Heart left ventricle (tissue), 16 donors: ENCODE measurements around the gene PDZD11. TPM values are rescaled to one million over a fixed set of nuclear protein-coding genes. Genes with fewer than 3 reads are reported as not detected.

Source experiments
- ATAC-seq, 4 donors: fragments of 200-7000 bp; cut with Tn5 transposase; one replicate each; pipeline ENCODE4 v1.9.1; 2020 to 2022; ENCODE audit warnings: moderate library complexity in 4 of 4, mild to moderate bottlenecking in 3 of 4, moderate number of reproducible peaks in 1 of 4
- DNase-seq, 5 donors: peaks; one replicate each; pipeline ENCODE4 v3.0.0-alpha.2; 2020
- H3K27ac ChIP-seq, 12 donors: fragments of 200-600 bp; sonication (generic) in 4 of 12; one replicate each; pipeline versions ENCODE4 v1.5.0 to v1.8.0; 2016 to 2022; ENCODE audit warnings: mild to moderate bottlenecking in 2 of 12
- H3K27me3 ChIP-seq, 9 donors: fragments of 200-600 bp; sonication (generic) in 2 of 9; one replicate each; pipeline versions ENCODE4 v1.5.1 to v1.8.0; 2016 to 2022; ENCODE audit warnings: mild to moderate bottlenecking in 3 of 9
- H3K36me3 ChIP-seq, 9 donors: fragments of 200-600 bp; sonication (generic) in 2 of 9; one replicate each; pipeline versions ENCODE4 v1.5.0 to v1.8.0; 2018 to 2022; ENCODE audit warnings: mild to moderate bottlenecking in 2 of 9
- H3K4me1 ChIP-seq, 12 donors: fragments of 200-600 bp; sonication (generic) in 4 of 12; one replicate each; pipeline versions ENCODE4 v1.5.0 to v1.8.0; 2016 to 2022; ENCODE audit warnings: mild to moderate bottlenecking in 3 of 12
- H3K4me3 ChIP-seq, 12 donors: fragments of 200-600 bp; sonication (generic) in 4 of 12; one replicate each; pipeline versions ENCODE4 v1.5.0 to v1.8.0; 2017 to 2022; ENCODE audit warnings: mild to moderate bottlenecking in 9 of 12, moderate library complexity in 4 of 12
- H3K9me3 ChIP-seq, 12 donors: fragments of 200-600 bp; sonication (generic) in 4 of 12; one replicate each; pipeline versions ENCODE4 v1.5.0 to v1.8.0; 2016 to 2022; ENCODE audit warnings: mild to moderate bottlenecking in 1 of 12
- CTCF ChIP-seq, 12 donors: fragments of 200-600 bp; sonication (generic) in 4 of 12; IDR thresholded peaks; one replicate each; pipeline versions ENCODE4 v1.5.0 to v1.8.0; 2018 to 2022; ENCODE audit warnings: antibody characterized with exemption in 12 of 12, mild to moderate bottlenecking in 5 of 12
- POLR2A ChIP-seq, 2 donors: fragments of 450-650 bp; IDR thresholded peaks; one replicate each; pipeline ENCODE4 v1.6.1; 2017; ENCODE audit warnings: antibody characterized with exemption in 2 of 2, mild to moderate bottlenecking in 2 of 2, moderate library complexity in 2 of 2
- WGBS, 4 donors: extraction: QIAGEN DNeasy Blood & Tissue Kit in 2 of 4; methylation state at CpG; one replicate each; pipeline versions ENCODE4 v1.1.5 to v1.1.7; 2013 to 2018; 5-methylcytosine and 5-hydroxymethylcytosine counted together
- intact Hi-C, 10 donors: fragments of 100-400 bp; cut with DNase I; formaldehyde crosslinking; loops; one replicate each; pipeline versions ENCODE4 v1.11.1 to v1.14.2; 2022
- polyA plus RNA-seq, 2 donors: library from polyadenylated mRNA; stranded (reverse); fragments of 200-250 nt; gene quantifications; one replicate each; pipeline ENCODE4 v1.2.3, GENCODE V29; 2013
- total RNA-seq, 9 donors: library from RNA; depleted of rRNA in 2 of 9; stranded (reverse); fragments of >200 nt in 2 of 9; fragmentation: NEBNext Ultra II Directional in 3 of 9; extraction: Animal tissue kit (Norgen Biotek cat#: 25700) in 3 of 9; gene quantifications; one replicate each; pipeline versions ENCODE4 v1.1.0 to v1.2.4, GENCODE V29; 2016 to 2023
- donor health status: ischemic (EF 13 %, LVEDD 7.1; RV severe dilation, severe dysfunction).
- donor health status: healthy with polysubstance abuse.
- donor health status: DM: no; HTN: yes; CAD: no.
- donor health status: DM: no; HTN: no; CAD: no.
- donor health status: ischemic (EF 25% LVEDD 6.9; RV normal size, moderate dysfunction).
- donor health status: ischemic (EF 25% LVEDD 5.7; RV mildly dilated, moderate dysfunction).
- donor health status: healthy.
- donor health status: DM: yes; HTN: yes; CAD: no.
- donor health status: ischemic (EF 35%, LVEDD 5.7; RV mildly dilated, moderate dysfunction).
- donor health status: nonischemic (EF 11% LVEDD 7.7; RV severe dilation, severe dysfunction).
- donor health status: DM: yes; HTN: yes; CAD: no.
- donor health status: PGD.
- donor health status: ischemic (EF 29% LVEDD 5.4; RV normal size, mild dysfunction).
- donor health status: nonischemic (EF 23%, LVEDD 6.1; RV moderate dilation, normal function).

The PDZD11 gene
- total and polyA plus RNA-seq, 11 donors: 27.1 to 57.3 (median 36.7) TPM

GRCh38 chrX:70313503-70313902 is 23.8 kb upstream of the PDZD11 start:
- Histone ChIP-seq H3K4me3 (no peak overlapping the region), H3K36me3 (no peaks in the 10 kb centered on the region), H3K27ac (no peak overlapping the region), H3K27me3 (peaks cover 0 to 5% (median 0%) of the 10 kb centered on the region in 9 donors), H3K4me1 (no peaks in the 10 kb centered on the region), H3K9me3 (no peaks in the 10 kb centered on the region)
- ATAC-seq (no peak), DNase-seq (no peak)
- intact Hi-C loops: no loop called here
- WGBS, 4 donors: 88 to 96% (median 94%) methylated on average over 1 of the region's 1 CpG
- no peak for TF ChIP-seq CTCF (IDR thresholded peaks at IDR 0.05)
- TF ChIP-seq POLR2A (IDR thresholded peaks at IDR 0.05): no peak

DNA sequence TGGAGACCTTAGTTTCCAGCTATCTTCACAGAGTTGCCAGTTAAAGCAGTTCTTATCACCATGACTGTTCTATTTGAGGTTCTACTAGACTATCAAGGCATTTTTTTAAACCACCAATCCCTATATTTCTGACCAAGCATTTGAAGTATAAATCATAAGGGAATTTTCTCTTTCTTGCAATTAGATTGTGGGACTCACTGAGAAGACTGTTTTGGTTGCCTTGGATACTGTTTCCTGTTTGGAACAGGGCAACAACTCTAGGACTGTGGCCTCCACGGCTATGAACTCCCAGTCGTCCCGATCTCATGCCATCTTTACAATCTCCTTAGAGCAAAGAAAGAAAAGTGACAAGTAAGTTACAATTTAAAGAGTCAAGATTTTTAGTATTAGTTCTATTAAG is 12.0 kb upstream of the PDZD11 start:
- no peak overlapping the region for H3K4me3 ChIP-seq
- TF ChIP-seq POLR2A (IDR thresholded peaks at IDR 0.05) (no peak), CTCF (IDR thresholded peaks at IDR 0.05) (no peak)
- no peaks in the 10 kb centered on the region for H3K36me3 ChIP-seq
- DNase-seq (no peak), ATAC-seq (no peak)
- no peaks in the 10 kb centered on the region for H3K9me3 ChIP-seq
- H3K27ac ChIP-seq: no peak overlapping the region
- H3K27me3 ChIP-seq: peaks cover 0 to 17% (median 0%) of the 10 kb centered on the region in 9 donors
- H3K4me1 ChIP-seq: peaks cover 0 to 5% (median 0%) of the 10 kb centered on the region in 12 donors
- intact Hi-C loops: no loop called here
- 41 to 51% (median 47%) methylated on average over 3 of the region's 3 CpGs for WGBS, 4 donors

- H3K27me3 ChIP-seq: peaks cover 0 to 13% (median 0%) of the 10 kb centered on the region in 9 donors
- H3K4me1 ChIP-seq: peaks cover 0 to 18% (median 6%) of the 10 kb centered on the region in 12 donors
- ATAC-seq: no peak
- DNase-seq: no peak
- no peaks in the 10 kb centered on the region for H3K36me3 ChIP-seq
- WGBS, 4 donors: 71 to 91% (median 84%) methylated on average over 5 of the region's 5 CpGs
- no peak overlapping the region for H3K4me3 ChIP-seq
- TF ChIP-seq POLR2A (IDR thresholded peaks at IDR 0.05) (no peak), CTCF (IDR thresholded peaks at IDR 0.05) (no peak)
- intact Hi-C loops: loop anchor here in 1 of 10 donors (10.0 kb wide), 1 partner anchor 141 kb away; no protein-coding TSS in a partner anchor
- no peak overlapping the region for H3K27ac ChIP-seq
- no peaks in the 10 kb centered on the region for H3K9me3 ChIP-seq
Measured at GRCh38 chrX:70293621-70294020, 3.9 kb upstream of the PDZD11 start.

GRCh38 chrX:70292788-70293187 is 3.1 kb upstream of the PDZD11 start:
- H3K4me3 ChIP-seq: no peak overlapping the region
- intact Hi-C loops: loop anchor here in 1 of 10 donors (10.0 kb wide), 1 partner anchor 142 kb away; no protein-coding TSS in a partner anchor

More at GRCh38 chrX:70292788-70293187, 3.1 kb upstream of the PDZD11 start:
- ATAC-seq (no peak), DNase-seq (no peak)
- Histone ChIP-seq H3K36me3 (peaks cover 0 to 3% (median 0%) of the 10 kb centered on the region in 9 donors), H3K27ac (no peak overlapping the region), H3K27me3 (peaks cover 0 to 13% (median 0%) of the 10 kb centered on the region in 9 donors), H3K9me3 (no peaks in the 10 kb centered on the region), H3K4me1 (peaks cover 0 to 18% (median 6%) of the 10 kb centered on the region in 12 donors)
- TF ChIP-seq CTCF (IDR thresholded peaks at IDR 0.05): no peak
- TF ChIP-seq POLR2A (IDR thresholded peaks at IDR 0.05): no peak
- 0% methylated on average over 1 of the region's 1 CpG for WGBS, 4 donors
